Thoracic aorta (tissue), 2 donors: Measurements from ENCODE around the gene C1orf232. TPM values are rescaled to one million over a fixed set of nuclear protein-coding genes. Genes with fewer than 3 reads are reported as not detected.

ENCODE experiments used
- ATAC-seq: fragments of 150-250 bp; one replicate; pipeline ENCODE4 v1.8.0; 2017; ENCODE audit warnings: low read depth; ENCODE audit not compliant: insufficient number of reproducible peaks, low FRiP score
- DNase-seq: peaks from one replicate; pipeline ENCODE4 v3.0.0-alpha.2; 2020; ENCODE audit warnings: low spot score
- H3K27ac ChIP-seq, 2 donors: fragments of 200-600 bp; sonication (generic); 1 replicate in 1 of 2; 2 replicates in 1 of 2; pipeline ENCODE4 v1.5.1; 2016; ENCODE audit warnings: mild to moderate bottlenecking in 2 of 2, moderate library complexity in 2 of 2
- H3K27me3 ChIP-seq: fragments of 200-600 bp; sonication (generic); replicated peaks from 2 replicates; pipeline ENCODE4 v1.6.0; 2016; ENCODE audit warnings: mild to moderate bottlenecking; ENCODE audit not compliant: insufficient read depth
- H3K36me3 ChIP-seq: fragments of 200-600 bp; sonication (generic); one replicate; pipeline ENCODE4 v1.5.1; 2016
- H3K4me1 ChIP-seq, 2 donors: fragments of 200-600 bp; sonication (generic); 1 replicate in 1 of 2; 2 replicates in 1 of 2; pipeline versions ENCODE4 v1.5.1 to v1.6.0; 2016; ENCODE audit warnings: low read depth in 2 of 2, mild to moderate bottlenecking in 1 of 2; ENCODE audit not compliant: control insufficient read depth in 1 of 2
- H3K4me3 ChIP-seq: fragments of 200-600 bp; sonication (generic); 2 replicates; pipeline ENCODE4 v1.5.1; 2016; ENCODE audit warnings: mild to moderate bottlenecking
- H3K9me3 ChIP-seq: fragments of 200-600 bp; sonication (generic); 2 replicates; pipeline ENCODE4 v1.5.1; 2016
- CTCF ChIP-seq: fragments of 200-600 bp; sonication (generic); IDR thresholded peaks from one replicate; pipeline ENCODE4 v1.5.1; 2019; ENCODE audit warnings: antibody characterized with exemption
- total RNA-seq, 2 donors: library from RNA; depleted of rRNA; stranded (reverse); fragments of >200 nt; gene quantifications; one replicate each; pipeline versions ENCODE4 v1.1.0 to v1.2.3, GENCODE V29; 2016

C1orf232 gene
- total RNA-seq: not detected

- DNase-seq (no peak), ATAC-seq (no peak)
- peak within 1 kb of the TSS; percentile 86 for H3K4me3 ChIP-seq
Measured at GRCh38 chr1:26168410-26169197, at the start of gene C1orf232. C1orf232 (minus strand) TSS chr1:26168963; CDS start chr1:26168499, 464 bp downstream.

GRCh38 chr1:26215246-26215645, 46.5 kb upstream of the C1orf232 start:
- no peak overlapping the region for H3K27ac ChIP-seq
- no peak for ATAC-seq

More at GRCh38 chr1:26168410-26169197, at the start of gene C1orf232:
- peaks cover 5 to 18% of the 10 kb centered on the region in 2 donors for H3K4me1 ChIP-seq
- no peaks in the 10 kb centered on the region for H3K36me3 ChIP-seq
- TF ChIP-seq CTCF: no peak
- peak within 1 kb of the TSS; percentile 37 to 56 for H3K27ac ChIP-seq
- no peaks in the 10 kb centered on the region for H3K9me3 ChIP-seq
- H3K27me3 ChIP-seq: no peaks in the 10 kb centered on the region

GRCh38 chr1:26213335-26213905, 44.7 kb upstream of the C1orf232 start:
- H3K36me3 ChIP-seq: no peaks in the 10 kb centered on the region
- no peak for TF ChIP-seq CTCF
- no peaks in the 10 kb centered on the region for H3K27me3 ChIP-seq
- no peaks in the 10 kb centered on the region for H3K9me3 ChIP-seq
- DNase-seq (no peak), ATAC-seq (no peak)
- H3K27ac ChIP-seq: no peak overlapping the region
- H3K4me3 ChIP-seq: no peak overlapping the region
- no peaks in the 10 kb centered on the region for H3K4me1 ChIP-seq

More at GRCh38 chr1:26215246-26215645, 46.5 kb upstream of the C1orf232 start:
- no peak for DNase-seq
- H3K4me3 ChIP-seq: no peak overlapping the region
- H3K27me3 ChIP-seq: no peaks in the 10 kb centered on the region
- H3K36me3 ChIP-seq: no peaks in the 10 kb centered on the region
- no peaks in the 10 kb centered on the region for H3K9me3 ChIP-seq
- TF ChIP-seq CTCF: no peak
- H3K4me1 ChIP-seq: no peaks in the 10 kb centered on the region

- no peak for ATAC-seq
- Histone ChIP-seq H3K4me3 (no peak overlapping the region), H3K27me3 (no peaks in the 10 kb centered on the region), H3K36me3 (no peaks in the 10 kb centered on the region), H3K9me3 (no peaks in the 10 kb centered on the region), H3K27ac (no peak overlapping the region), H3K4me1 (no peaks in the 10 kb centered on the region)
- TF ChIP-seq CTCF: no peak
- DNase-seq: no peak
Measured at GRCh38 chr1:26212726-26213125, 44.0 kb upstream of the C1orf232 start.

GRCh38 chr1:26210147-26210870, 41.5 kb upstream of the C1orf232 start:
- Histone ChIP-seq H3K36me3 (no peaks in the 10 kb centered on the region), H3K27me3 (no peaks in the 10 kb centered on the region), H3K4me3 (no peak overlapping the region), H3K9me3 (no peaks in the 10 kb centered on the region), H3K27ac (no peak overlapping the region), H3K4me1 (no peaks in the 10 kb centered on the region)
- DNase-seq: no peak
- TF ChIP-seq CTCF: no peak
- no peak for ATAC-seq
